Ascending aorta (tissue), 2 donors: ENCODE data around the gene RAB11FIP4. TPM values are rescaled to one million over a fixed set of nuclear protein-coding genes. Genes with fewer than 3 reads are reported as not detected.
A peak's percentile ranks its signal among the peaks of the same experiment; 100 is the strongest.

ENCODE experiments used
- DNase-seq, 2 donors: peaks; one replicate each; pipeline ENCODE4 v3.0.0-alpha.2; 2019; ENCODE audit warnings: low spot score in 2 of 2
- H3K27ac ChIP-seq, 2 donors: fragments of 200-600 bp; sonication (generic); one replicate each; pipeline ENCODE4 v1.5.1; 2016 to 2017; ENCODE audit warnings: mild to moderate bottlenecking in 1 of 2
- H3K27me3 ChIP-seq: fragments of 200-600 bp; sonication (generic); one replicate; pipeline ENCODE4 v1.5.1; 2017
- H3K36me3 ChIP-seq, 2 donors: fragments of 200-600 bp; sonication (generic); one replicate each; pipeline ENCODE4 v1.5.1; 2016
- H3K4me1 ChIP-seq, 2 donors: fragments of 200-600 bp; sonication (generic); one replicate each; pipeline ENCODE4 v1.5.1; 2016 to 2017; ENCODE audit warnings: mild to moderate bottlenecking in 1 of 2
- H3K4me3 ChIP-seq, 2 donors: fragments of 200-600 bp; sonication (generic); one replicate each; pipeline ENCODE4 v1.5.1; 2016 to 2017; ENCODE audit warnings: mild to moderate bottlenecking in 1 of 2
- H3K9me3 ChIP-seq, 2 donors: fragments of 200-600 bp; sonication (generic); one replicate each; pipeline ENCODE4 v1.5.1; 2016
- CTCF ChIP-seq, 3 experiments: fragments of 200-600 bp in 2 of 3; fragments of 450-650 bp in 1 of 3; sonication (generic) in 2 of 3; IDR thresholded peaks; one replicate each; pipeline ENCODE4 v1.5.1; 2016 to 2019; ENCODE audit warnings: antibody characterized with exemption in 3 of 3, mild to moderate bottlenecking in 1 of 3, moderate library complexity in 1 of 3
- intact Hi-C: fragments of 100-400 bp; cut with DNase I; formaldehyde crosslinking; loops from one replicate; pipeline ENCODE4 v1.15.1; 2023
- total RNA-seq: library from RNA; depleted of rRNA; stranded (reverse); fragments of >200 nt; gene quantifications from one replicate; pipeline ENCODE4 v1.1.0, GENCODE V29; 2016

Gene RAB11FIP4
- total RNA-seq, 1 donor from 2014 or later = 0.85 TPM

GRCh38 chr17:31570231-31570630 lies 178.8 kb downstream of the RAB11FIP4 start:
- Histone ChIP-seq H3K36me3 (no peaks in the 10 kb centered on the region), H3K27ac (peak overlapping the region; percentile 83 to 91), H3K4me3 (no peak overlapping the region), H3K27me3 (no peaks in the 10 kb centered on the region), H3K9me3 (no peaks in the 10 kb centered on the region), H3K4me1 (peaks cover 16 to 73% of the 10 kb centered on the region in 2 donors)
- no peak for DNase-seq
- intact Hi-C loops = loop anchor here (5.0 kb wide), 1 partner anchor 217 kb away; no protein-coding TSS in a partner anchor
- TF ChIP-seq CTCF (IDR thresholded peaks at IDR 0.05) = no peak

GRCh38 chr17:31570951-31571892 lies 179.7 kb downstream of the RAB11FIP4 start:
- peak in 1 of 2 donors; percentile 92 for DNase-seq
- Histone ChIP-seq H3K36me3 (no peaks in the 10 kb centered on the region), H3K9me3 (no peaks in the 10 kb centered on the region), H3K4me3 (no peak overlapping the region), H3K4me1 (peaks cover 16 to 63% of the 10 kb centered on the region in 2 donors), H3K27me3 (no peaks in the 10 kb centered on the region), H3K27ac (peak overlapping the region; percentile 83 to 91)
- intact Hi-C loops = loop anchor here (1.0 to 5.0 kb wide), 4 partner anchors 9 to 216 kb away; no protein-coding TSS in a partner anchor
- TF ChIP-seq CTCF (IDR thresholded peaks at IDR 0.05) = no peak

- Histone ChIP-seq H3K4me3 (no peak overlapping the region), H3K4me1 (peaks cover 16 to 52% of the 10 kb centered on the region in 2 donors), H3K27me3 (no peaks in the 10 kb centered on the region), H3K36me3 (no peaks in the 10 kb centered on the region), H3K27ac (peak overlapping the region; percentile 83 to 91), H3K9me3 (no peaks in the 10 kb centered on the region)
- no peak for DNase-seq
- intact Hi-C loops = loop anchor here (5.0 kb wide), 1 partner anchor 215 kb away; no protein-coding TSS in a partner anchor
- TF ChIP-seq CTCF (IDR thresholded peaks at IDR 0.05) = no peak
Observed at GRCh38 chr17:31572341-31572740, 180.9 kb downstream of the RAB11FIP4 start.

- no peak for DNase-seq
- no peak overlapping the region for H3K4me3 ChIP-seq
- no peaks in the 10 kb centered on the region for H3K9me3 ChIP-seq
- H3K27me3 ChIP-seq = no peaks in the 10 kb centered on the region
- peaks cover 5 to 7% of the 10 kb centered on the region in 2 donors for H3K36me3 ChIP-seq
- intact Hi-C loops = loop anchor here (5.0 kb wide), 1 partner anchor 214 kb away; no protein-coding TSS in a partner anchor
- H3K27ac ChIP-seq = peak overlapping the region; percentile 83 to 91
- no peak for TF ChIP-seq CTCF (IDR thresholded peaks at IDR 0.05)
- peaks cover 16 to 47% of the 10 kb centered on the region in 2 donors for H3K4me1 ChIP-seq
Observed at GRCh38 chr17:31573047-31573446, 181.6 kb downstream of the RAB11FIP4 start.

GRCh38 chr17:31573861-31574260 lies 182.4 kb downstream of the RAB11FIP4 start:
- DNase-seq = no peak
- Histone ChIP-seq H3K9me3 (no peaks in the 10 kb centered on the region), H3K27me3 (no peaks in the 10 kb centered on the region), H3K4me3 (no peak overlapping the region), H3K4me1 (peaks cover 19 to 46% of the 10 kb centered on the region in 2 donors), H3K27ac (peak overlapping the region; percentile 83 to 91), H3K36me3 (peaks cover 5 to 8% of the 10 kb centered on the region in 2 donors)
- TF ChIP-seq CTCF (IDR thresholded peaks at IDR 0.05) = no peak
- intact Hi-C loops = loop anchor here (5.0 kb wide), 1 partner anchor 213 kb away; no protein-coding TSS in a partner anchor
